ENCODE data around the gene FBXO48.

FBXO48 gene

GRCh38 chr2:68412127-68412819 is 54.8 kb downstream of the FBXO48 start:
- no peak for DNase-seq (ENCODE audit: low spot score)

DNA sequence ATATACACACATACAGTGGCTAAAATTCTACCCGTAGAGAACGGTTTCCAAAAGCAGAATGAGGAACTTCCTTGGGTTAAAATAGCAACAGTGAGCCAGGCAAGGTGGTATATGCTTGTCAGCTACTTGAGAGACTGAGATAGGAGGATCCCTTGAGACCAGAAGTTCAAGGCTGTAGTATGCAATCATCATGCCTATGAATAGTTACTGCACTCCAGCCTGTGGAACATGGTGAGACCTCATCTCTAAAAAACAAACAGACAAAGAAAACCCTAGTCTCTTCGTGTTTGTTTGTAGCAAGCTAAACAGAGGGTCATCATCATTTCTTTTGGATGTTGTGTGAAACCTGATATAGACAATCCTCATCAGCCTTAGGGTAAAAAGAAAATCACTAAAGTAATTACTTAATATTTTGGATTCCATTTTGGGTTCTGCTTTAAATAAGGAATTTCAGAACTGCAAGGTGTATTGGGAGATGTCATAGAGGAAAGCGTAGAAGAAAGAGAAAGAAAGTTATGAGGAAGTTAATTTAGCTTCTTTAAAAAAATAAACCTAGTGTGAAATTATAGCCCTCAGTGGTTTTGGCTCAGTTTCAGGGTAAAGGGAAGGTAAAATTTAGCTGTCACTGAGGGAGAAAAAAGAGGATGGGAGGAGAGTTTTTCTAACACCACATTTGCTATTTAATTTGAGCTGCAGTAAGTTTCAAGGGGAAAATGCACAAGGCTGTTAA is 55.5 kb downstream of the FBXO48 start:
- no peak for DNase-seq (ENCODE audit: low spot score)

Measured in hematopoietic multipotent progenitor cell treated with erythropoietin and hydrocortisone succinate and interleukin-3 and kit ligand, for 15 days (in vitro differentiated cells).